ENCODE data around the gene TBC1D17.

DNA sequence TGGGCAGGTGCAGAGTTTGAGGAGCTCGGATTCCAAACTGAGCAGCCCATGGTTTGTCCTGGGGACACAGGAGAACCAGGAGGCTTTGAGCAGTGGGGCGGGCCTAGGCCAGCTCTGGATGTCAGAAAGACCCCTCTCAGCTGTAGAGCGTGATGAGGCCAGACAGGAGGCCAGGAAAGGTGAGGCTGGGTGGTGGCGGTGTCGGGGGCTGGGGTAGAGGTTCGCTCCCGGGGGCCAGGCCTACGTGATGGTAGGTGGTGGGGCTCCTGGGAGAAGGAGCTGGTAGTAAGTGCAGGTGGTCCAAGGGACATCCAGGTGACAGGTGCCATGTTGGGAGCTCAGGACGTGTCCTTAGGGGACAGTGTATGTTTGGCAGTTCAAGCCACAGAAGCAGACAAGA, 40.1 kb upstream of the TBC1D17 start:
- TF ChIP-seq, protein P1, sequence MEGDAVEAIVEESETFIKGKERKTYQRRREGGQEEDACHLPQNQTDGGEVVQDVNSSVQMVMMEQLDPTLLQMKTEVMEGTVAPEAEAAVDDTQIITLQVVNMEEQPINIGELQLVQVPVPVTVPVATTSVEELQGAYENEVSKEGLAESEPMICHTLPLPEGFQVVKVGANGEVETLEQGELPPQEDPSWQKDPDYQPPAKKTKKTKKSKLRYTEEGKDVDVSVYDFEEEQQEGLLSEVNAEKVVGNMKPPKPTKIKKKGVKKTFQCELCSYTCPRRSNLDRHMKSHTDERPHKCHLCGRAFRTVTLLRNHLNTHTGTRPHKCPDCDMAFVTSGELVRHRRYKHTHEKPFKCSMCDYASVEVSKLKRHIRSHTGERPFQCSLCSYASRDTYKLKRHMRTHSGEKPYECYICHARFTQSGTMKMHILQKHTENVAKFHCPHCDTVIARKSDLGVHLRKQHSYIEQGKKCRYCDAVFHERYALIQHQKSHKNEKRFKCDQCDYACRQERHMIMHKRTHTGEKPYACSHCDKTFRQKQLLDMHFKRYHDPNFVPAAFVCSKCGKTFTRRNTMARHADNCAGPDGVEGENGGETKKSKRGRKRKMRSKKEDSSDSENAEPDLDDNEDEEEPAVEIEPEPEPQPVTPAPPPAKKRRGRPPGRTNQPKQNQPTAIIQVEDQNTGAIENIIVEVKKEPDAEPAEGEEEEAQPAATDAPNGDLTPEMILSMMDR (IDR thresholded peaks at IDR 0.05): no peak
- TF ChIP-seq POLR2AphosphoS5 (IDR thresholded peaks at IDR 0.05) (no peak), POLR2A (IDR thresholded peaks at IDR 0.05) (no peak), EP300 (IDR thresholded peaks at IDR 0.05) (no peak)
